HEK293 (cell line): Measurements from ENCODE around the gene CDX2.

Experiments used
- BCL11B ChIP-seq: fragments of 450-650 bp; formaldehyde crosslinking; IDR thresholded peaks from 2 replicates; pipeline ENCODE4 v1.5.1; 2016; ENCODE audit warnings: low read depth, missing biosample characterization, missing genetic modification characterization
- ELK4 ChIP-seq: IDR thresholded peaks from 2 replicates; pipeline ENCODE4 v1.6.1; 2011; ENCODE audit warnings: mild to moderate bottlenecking, low read depth, low read length, borderline replicate concordance
- GLI2 ChIP-seq: fragments of 450-650 bp; formaldehyde crosslinking; IDR thresholded peaks from 2 replicates; pipeline ENCODE4; 2017; ENCODE audit warnings: missing biosample characterization, missing genetic modification characterization, low read depth, borderline replicate concordance
- GLI4 ChIP-seq: fragments of 450-650 bp; formaldehyde crosslinking; IDR thresholded peaks from 2 replicates; pipeline ENCODE4 v1.5.1; 2016; ENCODE audit warnings: missing biosample characterization, missing genetic modification characterization
- IKZF3 ChIP-seq: fragments of 450-650 bp; IDR thresholded peaks from 2 replicates; pipeline ENCODE4 v1.5.0; 2018; ENCODE audit warnings: missing biosample characterization, mild to moderate bottlenecking, missing genetic modification characterization, moderate library complexity
- MEIS1 ChIP-seq: sonication (generic); formaldehyde crosslinking; IDR thresholded peaks from 2 replicates; pipeline ENCODE4 v1.8.1; 2022; ENCODE audit warnings: missing genetic modification reagents, mild to moderate bottlenecking, borderline replicate concordance
- RBAK ChIP-seq: fragments of 450-650 bp; formaldehyde crosslinking; IDR thresholded peaks from 2 replicates; pipeline ENCODE4 v1.5.1; 2016; ENCODE audit warnings: missing biosample characterization, missing genetic modification characterization
- REPIN1 ChIP-seq: fragments of 450-650 bp; formaldehyde crosslinking; IDR thresholded peaks from 2 replicates; pipeline ENCODE4 v1.5.1; 2017; ENCODE audit warnings: missing biosample characterization, missing genetic modification characterization, low read depth
- ZBTB1 ChIP-seq: fragments of 450-650 bp; formaldehyde crosslinking; IDR thresholded peaks from 2 replicates; pipeline ENCODE4 v1.5.1; 2016; ENCODE audit warnings: missing biosample characterization, missing genetic modification characterization
- ZBTB7A ChIP-seq: fragments of 450-650 bp; formaldehyde crosslinking; IDR thresholded peaks from 2 replicates; pipeline ENCODE4 v1.5.1; 2016; ENCODE audit warnings: low read depth, missing biosample characterization, missing genetic modification characterization
- ZBTB8A ChIP-seq: fragments of 450-650 bp; formaldehyde crosslinking; IDR thresholded peaks from 2 replicates; pipeline ENCODE4 v1.5.1; 2016; ENCODE audit warnings: missing biosample characterization, missing genetic modification characterization
- ZFP69B ChIP-seq: fragments of 450-650 bp; formaldehyde crosslinking; IDR thresholded peaks from 2 replicates; pipeline ENCODE4 v1.5.1; 2016; ENCODE audit warnings: missing biosample characterization, missing genetic modification characterization
- ZNF112 ChIP-seq: fragments of 450-650 bp; formaldehyde crosslinking; IDR thresholded peaks from 2 replicates; pipeline ENCODE4 v1.5.0; 2017; ENCODE audit warnings: missing biosample characterization, missing genetic modification characterization
- ZNF18 ChIP-seq: fragments of 450-650 bp; formaldehyde crosslinking; IDR thresholded peaks from 2 replicates; pipeline ENCODE4 v1.5.1; 2016; ENCODE audit warnings: missing biosample characterization, missing genetic modification characterization
- ZNF223 ChIP-seq: fragments of 450-650 bp; formaldehyde crosslinking; IDR thresholded peaks from 2 replicates; pipeline ENCODE4 v1.5.1; 2016; ENCODE audit warnings: missing biosample characterization, missing genetic modification characterization
- ZNF280D ChIP-seq: fragments of 450-650 bp; formaldehyde crosslinking; IDR thresholded peaks from 2 replicates; pipeline ENCODE4 v1.5.1; 2016; ENCODE audit warnings: missing biosample characterization, missing genetic modification characterization
- ZNF324 ChIP-seq: fragments of 450-650 bp; formaldehyde crosslinking; IDR thresholded peaks from 2 replicates; pipeline ENCODE4 v1.5.1; 2016; ENCODE audit warnings: missing biosample characterization, missing genetic modification characterization
- ZNF341 ChIP-seq: fragments of 450-650 bp; formaldehyde crosslinking; IDR thresholded peaks from 2 replicates; pipeline ENCODE4; 2016; ENCODE audit warnings: low read depth, missing biosample characterization, missing genetic modification characterization
- ZNF398 ChIP-seq: fragments of 450-650 bp; formaldehyde crosslinking; IDR thresholded peaks from 2 replicates; pipeline ENCODE4 v1.5.1; 2017; ENCODE audit warnings: missing biosample characterization, missing genetic modification characterization
- ZNF426 ChIP-seq: fragments of 450-650 bp; formaldehyde crosslinking; IDR thresholded peaks from 2 replicates; pipeline ENCODE4 v1.5.1; 2017; ENCODE audit warnings: missing biosample characterization, missing genetic modification characterization, mild to moderate bottlenecking, inconsistent platforms, moderate library complexity
- ZNF48 ChIP-seq: fragments of 450-650 bp; formaldehyde crosslinking; IDR thresholded peaks from 2 replicates; pipeline ENCODE4 v1.5.1; 2016; ENCODE audit warnings: missing biosample characterization, missing genetic modification characterization
- ZNF513 ChIP-seq: fragments of 450-650 bp; IDR thresholded peaks from 2 replicates; pipeline ENCODE4 v1.5.1; 2018; ENCODE audit warnings: missing biosample characterization, missing genetic modification characterization
- ZNF580 ChIP-seq: fragments of 450-650 bp; formaldehyde crosslinking; IDR thresholded peaks from 2 replicates; pipeline ENCODE4 v1.5.1; 2016; ENCODE audit warnings: missing biosample characterization, missing genetic modification characterization
- ZNF624 ChIP-seq: fragments of 450-650 bp; formaldehyde crosslinking; IDR thresholded peaks from 2 replicates; pipeline ENCODE4 v1.5.1; 2017; ENCODE audit warnings: missing biosample characterization, missing genetic modification characterization
- ZNF626 ChIP-seq: fragments of 450-650 bp; sonication (Bioruptor Pico); formaldehyde crosslinking; IDR thresholded peaks from 2 replicates; pipeline ENCODE4 v1.5.1; 2018; ENCODE audit warnings: missing biosample characterization, missing genetic modification characterization, inconsistent platforms
- ZNF645 ChIP-seq: fragments of 450-650 bp; formaldehyde crosslinking; IDR thresholded peaks from 2 replicates; pipeline ENCODE4; 2016; ENCODE audit warnings: missing biosample characterization, missing genetic modification characterization
- ZNF664 ChIP-seq: fragments of 450-650 bp; formaldehyde crosslinking; IDR thresholded peaks from 2 replicates; pipeline ENCODE4 v1.5.1; 2016; ENCODE audit warnings: missing biosample characterization, missing genetic modification characterization
- ZNF701 ChIP-seq: fragments of 450-650 bp; formaldehyde crosslinking; IDR thresholded peaks from 2 replicates; pipeline ENCODE4 v1.5.1; 2016; ENCODE audit warnings: missing biosample characterization, missing genetic modification characterization

The CDX2 gene

GRCh38 chr13:27919934-27920676, 49.0 kb downstream of the CDX2 start, which contains the start of gene PDX1 (continued):
- TF ChIP-seq ZNF223 (tag by site-specific recombination) (no peak), ZNF341 (tag by site-specific recombination) (no peak), ZNF645 (tag by site-specific recombination) (no peak), ZNF18 (tag by site-specific recombination) (no peak), ELK4 (no peak), ZNF626 (tag by site-specific recombination) (no peak), ZNF112 (tag by site-specific recombination) (no peak), RBAK (tag by site-specific recombination) (no peak), ZNF513 (tag by site-specific recombination) (no peak), ZBTB1 (tag by site-specific recombination) (no peak), GLI2 (no peak), ZNF664 (tag by site-specific recombination) (no peak), MEIS1 (CRISPR knock-in tag) (no peak), ZNF48 (no peak), ZBTB8A (tag by site-specific recombination) (peak; percentile 43; the same call in 1 of the 2 replicates), IKZF3 (tag by site-specific recombination) (peak; percentile 37; the same call in 1 of the 2 replicates), BCL11B (tag by site-specific recombination) (no peak), GLI4 (tag by site-specific recombination) (no peak), ZNF324 (no peak), ZNF701 (tag by site-specific recombination) (no peak), ZNF280D (tag by site-specific recombination) (no peak), ZNF426 (tag by site-specific recombination) (no peak), ZBTB7A (tag by site-specific recombination) (no peak), ZNF624 (no peak), ZNF398 (tag by site-specific recombination) (no peak), REPIN1 (tag by site-specific recombination) (no peak), ZNF580 (no peak), ZFP69B (tag by site-specific recombination) (no peak)
